SK-N-SH (cell line): Measurements from ENCODE around the gene LSR. TPM values are rescaled to one million over a fixed set of nuclear protein-coding genes. Genes with fewer than 3 reads are reported as not detected.

Experiments used
- CTCF ChIA-PET: fragments of 300-600, 350-600 bp; formaldehyde crosslinking; extraction: SDS; loops from one replicate; lab custom pipeline; 2021; lab: Yijun Ruan, JAX
- POLR2A ChIA-PET: fragments of 350-600 bp; sonication (Branson Sonifier 250); formaldehyde crosslinking; extraction: SDS; loops from one replicate; lab custom pipeline; 2020; ENCODE audit warnings: antibody characterized with exemption, inconsistent platforms; lab: Yijun Ruan, JAX
- DNase-seq: peaks from one replicate; pipeline ENCODE4 v3.0.0; 2012
- H2AFZ ChIP-seq: fragments of 200-600 bp; sonication (generic); 2 replicates; pipeline ENCODE4 v1.8.1; 2016; ENCODE audit warnings: antibody characterized with exemption, mild to moderate bottlenecking, low read depth
- H3F3A ChIP-seq: fragments of 200-600 bp; sonication (generic); replicated peaks from 2 replicates; pipeline ENCODE3; 2016; ENCODE audit warnings: antibody characterized with exemption, mild to moderate bottlenecking; ENCODE audit not compliant: insufficient read depth
- H3K27ac ChIP-seq, 2 experiments: fragments of 200-500 bp in 1 of 2; fragments of 200-600 bp in 1 of 2; sonication (Bioruptor generic) in 1 of 2; sonication (generic), shearing (Covaris generic) in 1 of 2; 2 replicates each; pipeline versions ENCODE4 v1.5.1 to v1.6.1; 2014 to 2016; ENCODE audit warnings: low read depth in 2 of 2, inconsistent platforms in 1 of 2, low read length in 1 of 2, mild to moderate bottlenecking in 1 of 2, mixed read lengths in 1 of 2
- H3K27me3 ChIP-seq: fragments of 200-600 bp; sonication (generic), shearing (Covaris generic); 2 replicates; pipeline ENCODE4 v1.6.1; 2016; ENCODE audit warnings: mixed run types; ENCODE audit not compliant: insufficient read depth
- H3K36me3 ChIP-seq, 2 experiments: fragments of 200-500 bp in 1 of 2; fragments of 200-600 bp in 1 of 2; sonication (Bioruptor generic) in 1 of 2; sonication (generic) in 1 of 2; replicated peaks in 1 of 2; 2 replicates each; pipeline versions ENCODE3 to v1.5.1; 2014 to 2016; ENCODE audit warnings: low read length in 1 of 2, mild to moderate bottlenecking in 1 of 2; ENCODE audit not compliant: insufficient read depth in 2 of 2, control insufficient read depth in 1 of 2
- H3K4me1 ChIP-seq, 2 experiments: fragments of 200-500 bp in 1 of 2; fragments of 200-600 bp in 1 of 2; sonication (Bioruptor generic) in 1 of 2; sonication (generic), shearing (Covaris generic) in 1 of 2; 2 replicates each; pipeline versions ENCODE4 v1.5.1 to v1.6.1; 2014 to 2016; ENCODE audit warnings: low read depth in 1 of 2, low read length in 1 of 2, mixed run types in 1 of 2; ENCODE audit not compliant: insufficient read depth in 2 of 2, control insufficient read depth in 1 of 2
- H3K4me2 ChIP-seq: fragments of 200-600 bp; sonication (generic), shearing (Covaris generic); 2 replicates; pipeline ENCODE4 v1.6.1; 2017; ENCODE audit warnings: mixed run types
- H3K4me3 ChIP-seq, 2 experiments: fragments of 200-500 bp in 1 of 2; fragments of 200-600 bp in 1 of 2; sonication (Bioruptor generic) in 1 of 2; sonication (generic), shearing (Covaris generic) in 1 of 2; 2 replicates each; pipeline versions ENCODE4 v1.5.1 to v1.8.1; 2014 to 2016; ENCODE audit warnings: low read depth in 2 of 2, inconsistent platforms in 1 of 2, low read length in 1 of 2, mild to moderate bottlenecking in 1 of 2, mixed read lengths in 1 of 2, moderate library complexity in 1 of 2
- H3K79me2 ChIP-seq: fragments of 200-600 bp; sonication (generic); 2 replicates; pipeline ENCODE4 v1.8.1; 2017; ENCODE audit warnings: mild to moderate bottlenecking; ENCODE audit not compliant: insufficient read depth
- H3K9ac ChIP-seq: fragments of 200-600 bp; sonication (generic); 2 replicates; pipeline ENCODE4 v1.6.1; 2017; ENCODE audit warnings: mixed run types
- H3K9me2 ChIP-seq: fragments of 200-600 bp; sonication (generic); 2 replicates; pipeline ENCODE4 v1.6.1; 2017; ENCODE audit warnings: mixed run types
- H3K9me3 ChIP-seq: fragments of 200-600 bp; sonication (generic); 2 replicates; pipeline ENCODE4 v1.6.1; 2017; ENCODE audit warnings: mixed run types, mild to moderate bottlenecking, moderate library complexity
- H4K20me1 ChIP-seq: fragments of 200-600 bp; sonication (generic); 2 replicates; pipeline ENCODE4 v1.6.1; 2017; ENCODE audit warnings: mild to moderate bottlenecking, mixed run types; ENCODE audit not compliant: insufficient read depth
- CHD2 ChIP-seq: fragments of 150-350 bp; IDR thresholded peaks from 2 replicates; pipeline ENCODE4 v1.6.1; 2018; ENCODE audit warnings: low read length; ENCODE audit not compliant: partially characterized antibody
- EP300 ChIP-seq, 2 experiments: IDR thresholded peaks; 2 replicates each; pipeline versions ENCODE4 v1.4.0 to v1.6.1; 2012; ENCODE audit warnings: borderline replicate concordance in 1 of 2, low read depth in 1 of 2, low read length in 1 of 2
- FOSL2 ChIP-seq: IDR thresholded peaks from 2 replicates; pipeline ENCODE4 v1.4.0; 2012; ENCODE audit warnings: low read depth, mild to moderate bottlenecking, moderate library complexity, borderline replicate concordance
- FOXJ3 ChIP-seq: sonication (generic); formaldehyde crosslinking; IDR thresholded peaks from 2 replicates; pipeline ENCODE4 v1.5.1; 2020; ENCODE audit warnings: mild to moderate bottlenecking, missing genetic modification reagents
- FOXM1 ChIP-seq: IDR thresholded peaks from 2 replicates; pipeline ENCODE4 v1.4.0; 2012; ENCODE audit warnings: low read depth, mild to moderate bottlenecking
- GABPA ChIP-seq: IDR thresholded peaks from 2 replicates; pipeline ENCODE4 v1.4.0; 2012; ENCODE audit warnings: low read depth, mild to moderate bottlenecking
- GATA2 ChIP-seq: sonication (generic); formaldehyde crosslinking; IDR thresholded peaks from 2 replicates; pipeline ENCODE4 v1.5.0; 2020; ENCODE audit warnings: mild to moderate bottlenecking, missing genetic modification reagents
- JUND ChIP-seq: IDR thresholded peaks from 2 replicates; pipeline ENCODE4 v1.4.0; 2012
- NFIC ChIP-seq: IDR thresholded peaks from 2 replicates; pipeline ENCODE4 v1.4.0; 2012; ENCODE audit warnings: borderline replicate concordance
- NRF1 ChIP-seq: IDR thresholded peaks from 2 replicates; pipeline ENCODE4 v1.6.1; 2012; ENCODE audit warnings: low read depth, mild to moderate bottlenecking, low read length
- POLR2AphosphoS5 ChIP-seq: IDR thresholded peaks from 2 replicates; pipeline ENCODE4 v1.6.1; 2012; ENCODE audit warnings: low read depth, low read length
- RAD21 ChIP-seq: IDR thresholded peaks from 2 replicates; pipeline ENCODE4 v1.6.1; 2012; ENCODE audit warnings: mild to moderate bottlenecking, low read length
- RFX5 ChIP-seq: IDR thresholded peaks from 2 replicates; pipeline ENCODE4 v1.6.1; 2012; ENCODE audit warnings: mild to moderate bottlenecking, improper control_type of control experiment, low read length
- RXRA ChIP-seq: IDR thresholded peaks from 2 replicates; pipeline ENCODE4 v1.4.0; 2012; ENCODE audit warnings: low read depth, mild to moderate bottlenecking, borderline replicate concordance
- TAF1 ChIP-seq: IDR thresholded peaks from 2 replicates; pipeline ENCODE4 v1.6.1; 2012; ENCODE audit warnings: low read depth, mild to moderate bottlenecking, low read length, moderate library complexity, borderline replicate concordance
- USF2 ChIP-seq: fragments of 150-350 bp; IDR thresholded peaks from 2 replicates; pipeline ENCODE4 v1.6.1; 2017; ENCODE audit warnings: antibody characterized with exemption, low read length, low read depth, borderline replicate concordance
- WGBS: methylation state at CpG from one replicate; pipeline ENCODE4 v1.1.6; 2017; ENCODE audit warnings: low lambda C conversion rate; 5-methylcytosine and 5-hydroxymethylcytosine counted together
- polyA plus RNA-seq, 3 experiments: library from polyadenylated mRNA; depleted of rRNA; stranded (reverse); fragments of >200 nt; gene quantifications; 2 replicates each; pipeline ENCODE4 v1.2.3, GENCODE V29; 2012
- TF ChIP-seq, protein P1 (sequence below): IDR thresholded peaks from 2 replicates; pipeline ENCODE4 v1.4.0; 2012; ENCODE audit warnings: low read depth, borderline replicate concordance
- TF ChIP-seq, protein P2 (sequence below): fragments of 200-600 bp; sonication (generic); IDR thresholded peaks from 2 replicates; pipeline ENCODE4 v1.6.1; 2017; ENCODE audit warnings: antibody characterized with exemption, mild to moderate bottlenecking, moderate library complexity
- TF ChIP-seq, protein P3 (sequence below): fragments of 150-350 bp; IDR thresholded peaks from 2 replicates; pipeline ENCODE4 v1.6.1; 2016; ENCODE audit warnings: mild to moderate bottlenecking, low read depth, low read length
- TF ChIP-seq, protein P4 (sequence below): IDR thresholded peaks from 2 replicates; pipeline ENCODE4 v1.6.1; 2012; ENCODE audit warnings: mild to moderate bottlenecking, low read depth, low read length, moderate library complexity

LSR gene
- polyA plus RNA-seq, 1 of the 3 experiments (the other 2 are of a cell fraction): 0.62 TPM

- Histone ChIP-seq H3K9ac (no peak overlapping the region), H3K4me2 (no peak overlapping the region), H3K9me3 (no peaks in the 10 kb centered on the region), H2AFZ (no peak overlapping the region), H3K79me2 (no peaks in the 10 kb centered on the region), H3K9me2 (no peaks in the 10 kb centered on the region), H3K27me3 (no peaks in the 10 kb centered on the region), H4K20me1 (no peaks in the 10 kb centered on the region), H3F3A (no peaks in the 10 kb centered on the region), H3K4me3 (no peak overlapping the region), H3K4me1 (no peaks in the 10 kb centered on the region), H3K36me3 (no peaks in the 10 kb centered on the region), H3K27ac (no peak overlapping the region)
- ChIA-PET CTCF (interaction anchor here (0.8 to 1.4 kb wide), 3 partner anchors 17 to 178 kb away, joined by 3 to 4 read pairs (median 3); partner anchors contain the start of gene LGI4), POLR2A (no interaction called here)
- 17% methylated on average over 6 of the region's 7 CpGs for WGBS
- no peak for TF ChIP-seq POLR2AphosphoS5
- no peak for TF ChIP-seq NRF1
- TF ChIP-seq GATA2 (CRISPR knock-in tag): no peak
- no peak for TF ChIP-seq RXRA
- TF ChIP-seq, protein P1, sequence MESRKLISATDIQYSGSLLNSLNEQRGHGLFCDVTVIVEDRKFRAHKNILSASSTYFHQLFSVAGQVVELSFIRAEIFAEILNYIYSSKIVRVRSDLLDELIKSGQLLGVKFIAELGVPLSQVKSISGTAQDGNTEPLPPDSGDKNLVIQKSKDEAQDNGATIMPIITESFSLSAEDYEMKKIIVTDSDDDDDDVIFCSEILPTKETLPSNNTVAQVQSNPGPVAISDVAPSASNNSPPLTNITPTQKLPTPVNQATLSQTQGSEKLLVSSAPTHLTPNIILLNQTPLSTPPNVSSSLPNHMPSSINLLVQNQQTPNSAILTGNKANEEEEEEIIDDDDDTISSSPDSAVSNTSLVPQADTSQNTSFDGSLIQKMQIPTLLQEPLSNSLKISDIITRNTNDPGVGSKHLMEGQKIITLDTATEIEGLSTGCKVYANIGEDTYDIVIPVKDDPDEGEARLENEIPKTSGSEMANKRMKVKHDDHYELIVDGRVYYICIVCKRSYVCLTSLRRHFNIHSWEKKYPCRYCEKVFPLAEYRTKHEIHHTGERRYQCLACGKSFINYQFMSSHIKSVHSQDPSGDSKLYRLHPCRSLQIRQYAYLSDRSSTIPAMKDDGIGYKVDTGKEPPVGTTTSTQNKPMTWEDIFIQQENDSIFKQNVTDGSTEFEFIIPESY: no peak
- TF ChIP-seq, protein P2, sequence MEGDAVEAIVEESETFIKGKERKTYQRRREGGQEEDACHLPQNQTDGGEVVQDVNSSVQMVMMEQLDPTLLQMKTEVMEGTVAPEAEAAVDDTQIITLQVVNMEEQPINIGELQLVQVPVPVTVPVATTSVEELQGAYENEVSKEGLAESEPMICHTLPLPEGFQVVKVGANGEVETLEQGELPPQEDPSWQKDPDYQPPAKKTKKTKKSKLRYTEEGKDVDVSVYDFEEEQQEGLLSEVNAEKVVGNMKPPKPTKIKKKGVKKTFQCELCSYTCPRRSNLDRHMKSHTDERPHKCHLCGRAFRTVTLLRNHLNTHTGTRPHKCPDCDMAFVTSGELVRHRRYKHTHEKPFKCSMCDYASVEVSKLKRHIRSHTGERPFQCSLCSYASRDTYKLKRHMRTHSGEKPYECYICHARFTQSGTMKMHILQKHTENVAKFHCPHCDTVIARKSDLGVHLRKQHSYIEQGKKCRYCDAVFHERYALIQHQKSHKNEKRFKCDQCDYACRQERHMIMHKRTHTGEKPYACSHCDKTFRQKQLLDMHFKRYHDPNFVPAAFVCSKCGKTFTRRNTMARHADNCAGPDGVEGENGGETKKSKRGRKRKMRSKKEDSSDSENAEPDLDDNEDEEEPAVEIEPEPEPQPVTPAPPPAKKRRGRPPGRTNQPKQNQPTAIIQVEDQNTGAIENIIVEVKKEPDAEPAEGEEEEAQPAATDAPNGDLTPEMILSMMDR: no peak
- TF ChIP-seq, protein P3, sequence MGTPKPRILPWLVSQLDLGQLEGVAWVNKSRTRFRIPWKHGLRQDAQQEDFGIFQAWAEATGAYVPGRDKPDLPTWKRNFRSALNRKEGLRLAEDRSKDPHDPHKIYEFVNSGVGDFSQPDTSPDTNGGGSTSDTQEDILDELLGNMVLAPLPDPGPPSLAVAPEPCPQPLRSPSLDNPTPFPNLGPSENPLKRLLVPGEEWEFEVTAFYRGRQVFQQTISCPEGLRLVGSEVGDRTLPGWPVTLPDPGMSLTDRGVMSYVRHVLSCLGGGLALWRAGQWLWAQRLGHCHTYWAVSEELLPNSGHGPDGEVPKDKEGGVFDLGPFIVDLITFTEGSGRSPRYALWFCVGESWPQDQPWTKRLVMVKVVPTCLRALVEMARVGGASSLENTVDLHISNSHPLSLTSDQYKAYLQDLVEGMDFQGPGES: no peak
- TF ChIP-seq CHD2: no peak
- TF ChIP-seq TAF1: no peak
- TF ChIP-seq FOSL2: no peak
- TF ChIP-seq FOXM1: no peak
- DNase-seq: no peak
Measured at GRCh38 chr19:35313587-35313986, 64.8 kb downstream of the LSR start.

DNA sequence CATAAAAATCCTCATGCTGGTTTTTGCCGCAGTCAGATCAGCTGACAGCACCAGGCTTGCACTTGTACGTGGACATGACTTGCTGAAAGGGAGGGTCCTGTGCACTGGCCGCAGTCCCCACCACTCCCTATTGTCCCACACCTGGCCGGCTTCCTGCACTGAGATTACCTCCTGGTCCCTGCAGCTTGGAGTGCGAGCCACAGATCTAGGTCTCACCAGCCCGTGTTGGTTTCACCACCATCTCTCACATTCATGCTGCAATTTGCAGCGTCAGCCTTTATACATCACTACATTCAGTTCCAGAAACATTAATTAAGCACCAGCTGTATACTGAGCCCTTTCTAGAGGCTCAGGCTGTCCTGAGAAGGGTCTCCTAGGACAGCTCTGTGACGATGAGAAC lies 65.2 kb downstream of the LSR start:
- no peaks in the 10 kb centered on the region for H3K27me3 ChIP-seq
- ChIA-PET CTCF (interaction anchor here (0.8 to 1.4 kb wide), 2 partner anchors 44 to 179 kb away, joined by 3 to 4 read pairs; partner anchors contain the start of gene LGI4), POLR2A (no interaction called here)
- no peaks in the 10 kb centered on the region for H3K79me2 ChIP-seq
- no peaks in the 10 kb centered on the region for H3K36me3 ChIP-seq
- no peak overlapping the region for H3K4me3 ChIP-seq
- H3F3A ChIP-seq: no peaks in the 10 kb centered on the region
- H3K4me2 ChIP-seq: no peak overlapping the region
- H2AFZ ChIP-seq: no peak overlapping the region
- WGBS: 48% methylated on average over 7 of the region's 8 CpGs
- H3K4me1 ChIP-seq: no peaks in the 10 kb centered on the region
- H3K9ac ChIP-seq: no peak overlapping the region
- H3K9me2 ChIP-seq: no peaks in the 10 kb centered on the region
- H4K20me1 ChIP-seq: no peaks in the 10 kb centered on the region
- no peak overlapping the region for H3K27ac ChIP-seq
- no peak for DNase-seq
- H3K9me3 ChIP-seq: no peaks in the 10 kb centered on the region
- TF ChIP-seq NFIC: no peak
- no peak for TF ChIP-seq USF2
- no peak for TF ChIP-seq RAD21
- TF ChIP-seq GABPA: no peak
- no peak for TF ChIP-seq CHD2
- TF ChIP-seq RFX5: no peak
- TF ChIP-seq JUND: no peak
- no peak for TF ChIP-seq FOXJ3
- TF ChIP-seq EP300 (IDR thresholded peaks at IDR 0.05; ENCODE audit: borderline replicate concordance in 1 of 2, low read depth in 1 of 2, low read length in 1 of 2): no peak
- TF ChIP-seq, protein P4, sequence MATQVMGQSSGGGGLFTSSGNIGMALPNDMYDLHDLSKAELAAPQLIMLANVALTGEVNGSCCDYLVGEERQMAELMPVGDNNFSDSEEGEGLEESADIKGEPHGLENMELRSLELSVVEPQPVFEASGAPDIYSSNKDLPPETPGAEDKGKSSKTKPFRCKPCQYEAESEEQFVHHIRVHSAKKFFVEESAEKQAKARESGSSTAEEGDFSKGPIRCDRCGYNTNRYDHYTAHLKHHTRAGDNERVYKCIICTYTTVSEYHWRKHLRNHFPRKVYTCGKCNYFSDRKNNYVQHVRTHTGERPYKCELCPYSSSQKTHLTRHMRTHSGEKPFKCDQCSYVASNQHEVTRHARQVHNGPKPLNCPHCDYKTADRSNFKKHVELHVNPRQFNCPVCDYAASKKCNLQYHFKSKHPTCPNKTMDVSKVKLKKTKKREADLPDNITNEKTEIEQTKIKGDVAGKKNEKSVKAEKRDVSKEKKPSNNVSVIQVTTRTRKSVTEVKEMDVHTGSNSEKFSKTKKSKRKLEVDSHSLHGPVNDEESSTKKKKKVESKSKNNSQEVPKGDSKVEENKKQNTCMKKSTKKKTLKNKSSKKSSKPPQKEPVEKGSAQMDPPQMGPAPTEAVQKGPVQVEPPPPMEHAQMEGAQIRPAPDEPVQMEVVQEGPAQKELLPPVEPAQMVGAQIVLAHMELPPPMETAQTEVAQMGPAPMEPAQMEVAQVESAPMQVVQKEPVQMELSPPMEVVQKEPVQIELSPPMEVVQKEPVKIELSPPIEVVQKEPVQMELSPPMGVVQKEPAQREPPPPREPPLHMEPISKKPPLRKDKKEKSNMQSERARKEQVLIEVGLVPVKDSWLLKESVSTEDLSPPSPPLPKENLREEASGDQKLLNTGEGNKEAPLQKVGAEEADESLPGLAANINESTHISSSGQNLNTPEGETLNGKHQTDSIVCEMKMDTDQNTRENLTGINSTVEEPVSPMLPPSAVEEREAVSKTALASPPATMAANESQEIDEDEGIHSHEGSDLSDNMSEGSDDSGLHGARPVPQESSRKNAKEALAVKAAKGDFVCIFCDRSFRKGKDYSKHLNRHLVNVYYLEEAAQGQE: no peak
